ENCODE measurements around the gene TRIM9.

The TRIM9 gene

DNA sequence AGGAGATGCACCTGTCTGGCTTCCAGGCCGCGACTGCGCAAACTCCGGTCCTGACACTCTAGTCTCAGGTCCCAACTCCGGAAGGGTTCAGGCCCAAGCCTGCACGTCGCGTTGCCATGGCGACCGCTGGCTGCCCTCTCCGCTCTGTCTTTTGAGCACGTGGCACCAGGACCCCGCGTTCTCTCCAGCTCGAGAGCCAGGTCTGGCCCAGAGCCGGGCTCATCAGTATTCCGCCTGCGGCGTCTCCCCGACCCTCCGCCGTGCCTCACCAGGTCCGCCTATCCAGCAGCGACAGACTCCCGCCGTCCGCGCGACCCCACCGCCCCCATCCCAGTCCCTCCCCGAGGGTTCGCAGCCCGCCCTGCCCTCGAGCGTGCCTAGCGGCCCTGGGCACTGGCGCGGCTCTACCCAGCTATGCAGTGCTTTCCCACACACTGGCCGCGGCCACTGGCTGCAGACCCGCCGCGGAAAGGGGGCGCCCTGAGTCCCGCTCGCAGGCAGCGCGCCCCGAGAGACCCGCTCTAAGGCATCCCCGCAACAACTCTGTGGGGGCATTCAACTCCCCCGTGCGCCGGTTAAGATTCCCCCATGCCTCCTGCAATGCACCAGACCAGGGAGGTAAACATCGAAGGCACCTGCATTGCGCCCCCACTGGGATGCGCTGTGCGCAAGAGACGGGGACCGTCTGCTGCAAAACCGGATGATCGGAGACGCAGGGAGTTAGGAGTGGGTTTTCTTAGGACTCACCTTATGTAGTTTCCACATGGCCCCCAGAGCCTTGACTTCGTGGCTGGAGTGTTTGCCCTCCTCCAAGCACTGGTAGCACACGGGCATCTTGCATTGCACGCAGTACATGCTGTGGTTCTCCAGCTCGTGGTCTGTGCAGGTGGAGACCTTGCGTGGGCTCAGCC lies 1.3 kb downstream of the TRIM9 start:
- DNase-seq (ENCODE audit: low read depth) = no peak

- DNase-seq (ENCODE audit: low read depth) = no peak
Observed at GRCh38 chr14:51092965-51093364, 1.9 kb downstream of the TRIM9 start.

DNA sequence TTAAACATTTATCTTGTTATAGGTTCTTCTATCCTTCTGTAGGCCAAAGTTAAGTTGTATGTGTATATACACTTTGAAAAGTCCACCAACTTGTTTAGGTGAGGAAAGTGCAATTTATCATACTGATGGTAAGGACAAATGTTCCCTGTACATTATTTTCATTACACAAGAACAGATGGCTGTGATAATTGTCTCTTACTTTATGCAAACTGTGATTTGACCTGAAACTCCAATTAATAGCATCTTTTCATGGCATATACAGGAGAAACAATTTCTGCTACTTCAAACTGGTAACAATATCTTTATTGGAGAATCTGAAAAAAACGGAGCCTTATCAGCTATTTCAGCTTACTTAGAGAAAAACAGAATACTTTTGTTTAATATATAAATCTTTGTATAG lies 5.6 kb downstream of the TRIM9 start:
- no peak for DNase-seq (ENCODE audit: low read depth)

- DNase-seq (ENCODE audit: low read depth) = no peak
Observed at GRCh38 chr14:51087031-51087441, 7.9 kb downstream of the TRIM9 start.

GRCh38 chr14:51086044-51086443 lies 8.9 kb downstream of the TRIM9 start:
- no peak for DNase-seq (ENCODE audit: low read depth)

- no peak for DNase-seq (ENCODE audit: low read depth)
Observed at GRCh38 chr14:51084962-51085361, 9.9 kb downstream of the TRIM9 start.

DNA sequence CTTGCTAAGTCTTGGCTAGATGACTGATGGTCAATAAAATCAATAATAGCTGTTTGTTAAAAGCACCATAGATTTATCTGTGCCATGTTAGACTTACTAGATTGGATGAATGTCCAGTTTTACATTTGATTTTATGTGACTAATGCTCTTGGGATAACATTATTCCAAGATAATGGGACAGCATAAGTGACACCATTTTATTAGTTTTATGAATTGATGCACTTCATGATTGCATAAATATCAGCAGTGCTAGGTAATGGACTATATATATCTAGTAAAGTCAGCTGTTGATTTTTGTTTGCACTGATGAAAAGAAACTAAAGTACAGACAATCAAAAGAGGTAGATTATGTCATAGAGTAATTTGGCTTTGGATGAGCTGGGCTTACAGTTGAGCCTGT lies 10.4 kb downstream of the TRIM9 start:
- DNase-seq (ENCODE audit: low read depth) = no peak

DNA sequence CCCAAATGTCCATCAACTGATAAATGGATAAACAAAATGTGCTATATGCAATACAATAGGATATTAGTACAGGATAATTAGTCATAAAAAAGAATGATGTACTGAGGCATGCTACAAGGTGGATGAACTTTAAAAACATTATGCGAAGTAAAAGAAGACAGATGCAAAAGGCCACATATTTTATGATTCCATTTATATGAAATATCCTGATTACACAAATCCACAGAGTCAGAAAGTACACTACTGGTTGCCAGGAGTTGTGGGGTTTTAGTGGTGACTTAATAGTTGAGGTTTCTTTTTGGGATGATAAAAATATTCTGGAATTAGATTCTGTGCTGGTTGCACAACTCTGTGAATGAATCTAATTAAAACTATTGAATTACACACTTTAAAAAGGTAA lies 12.6 kb downstream of the TRIM9 start:
- no peak for DNase-seq (ENCODE audit: low read depth)

DNA sequence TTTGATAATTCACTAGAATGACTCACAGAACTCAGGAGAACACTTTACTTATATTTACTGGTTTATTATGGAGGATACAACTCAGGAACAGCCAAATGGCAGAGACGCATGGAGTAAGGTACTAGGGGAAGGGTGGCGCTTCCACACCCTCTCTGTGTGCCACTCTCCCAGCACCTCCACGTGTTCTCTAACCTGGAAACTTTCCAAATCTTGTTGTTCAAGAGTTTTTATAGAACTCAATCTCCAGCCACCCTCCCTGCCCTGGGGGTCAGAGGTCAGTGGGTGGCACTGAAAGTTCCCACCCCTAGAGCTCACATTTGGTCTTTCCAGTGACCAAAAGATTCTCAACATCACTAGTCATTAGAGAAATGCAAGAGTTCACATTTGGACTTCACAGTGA lies 13.2 kb downstream of the TRIM9 start:
- no peak for DNase-seq (ENCODE audit: low read depth)

GRCh38 chr14:51081209-51081608 lies 13.7 kb downstream of the TRIM9 start:
- no peak for DNase-seq (ENCODE audit: low read depth)

DNA sequence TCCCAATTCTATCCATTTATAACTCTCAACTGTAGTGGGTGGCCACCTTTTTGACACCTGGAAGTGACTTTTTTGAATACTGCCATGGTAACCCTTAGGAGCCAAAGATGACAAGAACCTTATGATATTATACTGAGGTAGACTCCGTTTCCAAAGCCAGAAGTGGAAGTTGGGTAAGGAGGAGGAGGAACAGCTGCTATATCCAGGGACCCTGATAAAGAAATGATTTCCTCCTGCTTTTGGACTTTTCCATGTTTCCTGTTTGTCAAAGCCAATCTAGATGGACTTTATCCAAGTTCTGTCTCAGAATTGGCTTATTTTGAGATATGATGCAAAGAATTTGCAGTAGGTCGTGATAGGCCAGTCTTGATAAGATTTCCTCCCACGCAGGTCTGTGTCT lies 14.3 kb downstream of the TRIM9 start:
- no peak for DNase-seq (ENCODE audit: low read depth)

DNA sequence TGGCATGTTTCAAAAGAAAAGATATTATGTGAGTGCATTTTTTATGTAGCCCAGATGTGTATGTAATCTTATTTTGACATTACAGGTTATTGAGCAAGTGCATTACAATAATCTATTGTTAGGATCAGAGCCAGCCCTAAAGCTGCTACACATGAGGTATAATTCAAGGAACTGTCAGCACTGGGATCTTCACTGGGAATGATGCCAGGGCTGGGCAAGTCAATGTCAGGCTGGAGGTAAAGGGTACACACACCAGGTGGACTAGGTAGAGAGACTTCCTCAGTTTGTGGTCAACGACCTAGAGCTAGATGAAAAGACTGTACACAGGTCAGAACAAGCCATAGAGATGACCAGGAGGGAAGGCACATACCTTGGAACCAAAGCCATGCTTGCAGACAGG lies 15.4 kb downstream of the TRIM9 start:
- DNase-seq (ENCODE audit: low read depth) = no peak

GRCh38 chr14:51079085-51079484 lies 15.8 kb downstream of the TRIM9 start:
- DNase-seq (ENCODE audit: low read depth) = no peak

- DNase-seq (ENCODE audit: low read depth) = no peak
Observed at GRCh38 chr14:51074701-51075385, 20.1 kb downstream of the TRIM9 start.

DNA sequence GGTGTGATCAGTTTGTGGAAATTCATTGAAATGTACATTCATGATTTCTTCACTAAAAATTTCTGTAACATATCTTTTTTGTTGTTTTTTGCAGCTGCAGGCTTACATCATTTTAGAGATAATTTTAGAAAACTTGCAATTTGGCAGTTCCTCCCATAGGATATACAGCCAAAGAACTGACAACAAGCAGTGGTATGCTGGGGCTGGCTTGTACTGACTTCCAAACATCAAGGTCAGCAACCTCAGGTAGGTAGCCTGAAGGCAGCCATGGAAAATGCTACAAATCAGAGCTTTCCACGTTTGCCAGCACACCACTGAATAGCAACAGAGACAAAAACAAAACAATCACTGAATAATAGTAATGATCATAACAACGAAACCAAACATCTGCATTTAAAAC lies 21.2 kb downstream of the TRIM9 start:
- no peak for DNase-seq (ENCODE audit: low read depth)

DNA sequence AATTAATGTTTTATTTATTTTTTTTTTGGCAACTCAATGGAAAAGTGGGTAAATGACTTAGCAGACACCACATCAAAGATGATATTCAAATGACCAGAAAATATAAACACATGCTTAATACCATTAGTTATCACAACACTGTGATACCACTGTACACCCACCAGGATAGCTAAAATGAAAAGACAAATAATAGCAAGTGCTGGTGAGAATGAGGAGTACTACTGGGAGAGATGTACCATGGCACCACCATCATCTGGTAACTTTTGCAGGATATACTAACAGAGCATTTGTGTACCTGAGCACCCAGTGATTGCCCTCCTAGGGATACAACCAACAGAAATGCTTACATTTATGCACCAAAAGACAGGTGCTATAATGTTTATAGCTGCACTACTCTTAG lies 21.9 kb downstream of the TRIM9 start:
- DNase-seq (ENCODE audit: low read depth) = no peak

DNA sequence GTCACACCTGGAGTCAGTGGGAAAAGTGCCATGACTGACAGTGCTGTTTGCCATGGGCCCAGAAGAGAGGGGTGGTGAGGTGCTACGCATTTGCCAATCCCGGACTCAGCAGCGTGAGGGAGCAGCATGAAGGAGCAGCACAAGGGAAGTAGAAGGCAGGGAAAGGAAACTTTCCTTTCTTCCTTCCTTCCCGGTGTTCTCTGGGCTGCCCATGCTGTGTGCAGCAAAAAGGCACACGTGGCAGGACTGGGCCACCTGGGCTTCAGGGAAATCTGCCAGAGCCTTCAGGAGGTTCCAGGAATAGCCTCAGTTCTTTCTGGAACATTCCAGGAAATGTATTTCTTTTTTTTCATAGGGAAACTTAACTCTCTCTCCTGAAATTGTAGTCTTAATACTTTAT lies 23.0 kb downstream of the TRIM9 start:
- no peak for DNase-seq (ENCODE audit: low read depth)

- DNase-seq (ENCODE audit: low read depth) = no peak
Observed at GRCh38 chr14:51070726-51071125, 24.2 kb downstream of the TRIM9 start.

- DNase-seq (ENCODE audit: low read depth) = no peak
Observed at GRCh38 chr14:51069055-51069454, 25.9 kb downstream of the TRIM9 start.

GRCh38 chr14:51068268-51068667 lies 26.6 kb downstream of the TRIM9 start:
- no peak for DNase-seq (ENCODE audit: low read depth)

DNA sequence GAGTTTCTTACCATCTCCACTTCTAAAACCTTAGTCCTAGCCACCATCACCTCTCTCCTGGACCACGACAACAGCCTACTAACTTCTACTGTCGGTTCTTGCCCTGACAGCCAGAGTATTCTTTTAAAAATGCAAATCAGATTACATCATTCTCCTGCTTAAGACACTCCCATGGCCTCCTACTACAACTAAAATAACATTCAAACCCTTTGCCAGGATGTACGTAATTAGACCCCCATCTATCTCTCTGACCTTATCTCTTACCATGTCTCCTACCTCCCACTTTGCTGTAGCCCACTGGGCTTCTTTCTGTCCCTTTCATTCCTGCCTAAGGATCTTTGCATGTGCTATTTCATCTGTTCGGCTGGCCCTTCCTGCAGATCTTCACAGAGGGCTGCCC lies 27.6 kb downstream of the TRIM9 start:
- DNase-seq (ENCODE audit: low read depth) = no peak

GRCh38 chr14:51066576-51066975 lies 28.3 kb downstream of the TRIM9 start:
- no peak for DNase-seq (ENCODE audit: low read depth)

GRCh38 chr14:51059032-51059431 lies 35.9 kb downstream of the TRIM9 start:
- no peak for DNase-seq (ENCODE audit: low read depth)

GRCh38 chr14:51058382-51058781 lies 36.5 kb downstream of the TRIM9 start:
- no peak for DNase-seq (ENCODE audit: low read depth)

Measured in GM04503 (cell line).